Peyer's patch (tissue), 4 donors: Measurements from ENCODE around the gene ERVK3-1.

Source experiments
- CTCF ChIP-seq, 6 experiments: fragments of 450-650 bp in 4 of 6; fragments of 200-600 bp in 2 of 6; sonication (generic) in 1 of 6; IDR thresholded peaks; one replicate each; pipeline ENCODE4 v1.5.1; 2017 to 2019; ENCODE audit warnings: antibody characterized with exemption in 6 of 6, mild to moderate bottlenecking in 3 of 6, moderate library complexity in 1 of 6
- POLR2A ChIP-seq, 2 donors: fragments of 450-650 bp; IDR thresholded peaks; one replicate each; pipeline ENCODE4 v1.5.1; 2017; ENCODE audit warnings: antibody characterized with exemption in 2 of 2, mild to moderate bottlenecking in 2 of 2, moderate library complexity in 2 of 2

GRCh38 chr19:58350871-58351557 lies 45.8 kb downstream of the ERVK3-1 start:
- TF ChIP-seq POLR2A (IDR thresholded peaks at IDR 0.05) (no peak), CTCF (IDR thresholded peaks at IDR 0.05) (no peak)
